ENCODE results near the gene KIF14. TPM values are rescaled to one million over a fixed set of nuclear protein-coding genes. Genes with fewer than 3 reads are reported as not detected.

The KIF14 gene
- total and polyA plus RNA-seq, 2 experiments from 2014 or later: 0.54 to 2.2 TPM

DNA sequence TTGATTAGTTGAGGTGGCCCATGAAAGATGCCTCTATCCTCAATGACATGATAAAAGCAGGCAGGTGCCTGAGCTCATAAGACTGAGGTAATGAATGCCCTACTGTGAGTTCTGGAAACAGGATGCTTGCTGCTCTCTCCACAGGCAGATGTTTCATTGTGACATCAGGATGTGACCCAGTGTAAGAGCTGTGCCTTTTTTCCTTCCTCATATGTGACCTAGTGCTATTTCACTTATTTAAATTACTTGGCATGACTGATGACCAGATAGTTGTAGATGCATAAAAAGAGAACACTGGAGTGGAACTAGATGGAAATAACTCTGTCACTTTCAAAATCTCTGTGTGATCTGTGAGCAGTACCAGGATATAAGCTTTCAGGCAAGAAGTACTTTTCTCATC lies 31.9 kb downstream of the KIF14 start:
- Histone ChIP-seq H3K4me1 (ENCODE audit: insufficient read depth) (no peaks in the 10 kb centered on the region), H4K20me1 (ENCODE audit: insufficient read depth, poor library complexity, severe bottlenecking) (no peaks in the 10 kb centered on the region), H3K27ac (no peak overlapping the region), H3K36me3 (replicated peaks; ENCODE audit: insufficient read depth, low read depth) (no peaks in the 10 kb centered on the region), H3K9me2 (replicated peaks; ENCODE audit: insufficient read depth) (no peaks in the 10 kb centered on the region), H3K4me3 (no peak overlapping the region), H3K9me3 (ENCODE audit: low read depth) (no peaks in the 10 kb centered on the region), H3K79me2 (no peaks in the 10 kb centered on the region), H3K27me3 (no peaks in the 10 kb centered on the region), H2AFZ (no peak overlapping the region), H3K4me2 (no peak overlapping the region)
- no peak for TF ChIP-seq EZH2 (IDR thresholded peaks at IDR 0.05; ENCODE audit: borderline replicate concordance)
- no peak for TF ChIP-seq EZH2phosphoT487 (IDR thresholded peaks at IDR 0.05; ENCODE audit: low read depth, severe bottlenecking, unreplicated experiment)
- TF ChIP-seq, protein P1, sequence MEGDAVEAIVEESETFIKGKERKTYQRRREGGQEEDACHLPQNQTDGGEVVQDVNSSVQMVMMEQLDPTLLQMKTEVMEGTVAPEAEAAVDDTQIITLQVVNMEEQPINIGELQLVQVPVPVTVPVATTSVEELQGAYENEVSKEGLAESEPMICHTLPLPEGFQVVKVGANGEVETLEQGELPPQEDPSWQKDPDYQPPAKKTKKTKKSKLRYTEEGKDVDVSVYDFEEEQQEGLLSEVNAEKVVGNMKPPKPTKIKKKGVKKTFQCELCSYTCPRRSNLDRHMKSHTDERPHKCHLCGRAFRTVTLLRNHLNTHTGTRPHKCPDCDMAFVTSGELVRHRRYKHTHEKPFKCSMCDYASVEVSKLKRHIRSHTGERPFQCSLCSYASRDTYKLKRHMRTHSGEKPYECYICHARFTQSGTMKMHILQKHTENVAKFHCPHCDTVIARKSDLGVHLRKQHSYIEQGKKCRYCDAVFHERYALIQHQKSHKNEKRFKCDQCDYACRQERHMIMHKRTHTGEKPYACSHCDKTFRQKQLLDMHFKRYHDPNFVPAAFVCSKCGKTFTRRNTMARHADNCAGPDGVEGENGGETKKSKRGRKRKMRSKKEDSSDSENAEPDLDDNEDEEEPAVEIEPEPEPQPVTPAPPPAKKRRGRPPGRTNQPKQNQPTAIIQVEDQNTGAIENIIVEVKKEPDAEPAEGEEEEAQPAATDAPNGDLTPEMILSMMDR (IDR thresholded peaks at IDR 0.05; ENCODE audit: poor library complexity): no peak
- no peak for DNase-seq (ENCODE audit: low spot score)

DNA sequence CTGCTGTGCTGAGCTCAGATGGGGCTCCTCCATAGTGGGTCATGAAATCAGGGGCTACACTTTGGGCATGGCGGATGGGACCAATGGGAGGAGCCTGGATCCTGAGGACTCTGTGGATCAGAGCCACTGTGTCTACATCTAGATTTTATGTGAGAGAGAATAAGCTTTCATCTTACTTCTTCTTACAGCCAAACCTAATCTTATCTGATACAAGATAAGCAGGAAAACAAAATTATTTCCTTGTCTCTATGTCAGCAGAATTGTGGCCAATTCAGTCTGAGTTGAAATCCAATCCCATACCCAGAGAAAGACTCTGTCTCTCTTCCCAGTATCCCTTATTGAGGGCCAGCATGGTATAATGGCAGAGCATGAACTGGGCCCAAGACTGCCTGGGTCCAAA lies 56.2 kb downstream of the KIF14 start:
- DNase-seq (ENCODE audit: low spot score): no peak
- Histone ChIP-seq H3K9me2 (replicated peaks; ENCODE audit: insufficient read depth) (no peaks in the 10 kb centered on the region), H3K4me2 (no peak overlapping the region), H3K27ac (no peak overlapping the region), H4K20me1 (ENCODE audit: insufficient read depth, poor library complexity, severe bottlenecking) (no peaks in the 10 kb centered on the region), H2AFZ (no peak overlapping the region), H3K79me2 (no peaks in the 10 kb centered on the region), H3K4me1 (ENCODE audit: insufficient read depth) (no peaks in the 10 kb centered on the region), H3K36me3 (replicated peaks; ENCODE audit: insufficient read depth, low read depth) (no peaks in the 10 kb centered on the region), H3K27me3 (no peaks in the 10 kb centered on the region), H3K4me3 (no peak overlapping the region), H3K9me3 (ENCODE audit: low read depth) (no peaks in the 10 kb centered on the region)
- no peak for TF ChIP-seq EZH2 (IDR thresholded peaks at IDR 0.05; ENCODE audit: borderline replicate concordance)
- no peak for TF ChIP-seq EZH2phosphoT487 (IDR thresholded peaks at IDR 0.05; ENCODE audit: low read depth, severe bottlenecking, unreplicated experiment)
- WGBS (ENCODE audit: low lambda C conversion rate, missing lambda C conversion rate): 92% methylated on average over 1 of the region's 1 CpG

DNA sequence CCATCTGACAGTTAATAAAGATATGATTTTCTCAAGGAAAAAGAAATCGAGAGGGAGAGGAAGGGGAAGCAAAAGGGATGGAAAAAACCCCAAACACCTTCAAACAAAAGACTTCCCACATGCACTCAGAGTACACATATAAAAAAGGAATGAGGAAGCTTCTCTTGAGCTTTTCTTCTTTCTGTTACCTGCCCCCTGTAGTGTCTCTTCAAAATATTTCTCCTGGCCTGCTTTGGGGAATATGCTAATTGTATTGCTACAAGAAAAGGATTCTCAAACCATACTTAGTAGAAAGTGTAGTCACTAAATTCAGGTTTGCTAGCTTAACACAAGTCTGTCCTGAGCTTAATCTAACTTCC lies 58.7 kb downstream of the KIF14 start:
- Histone ChIP-seq H3K4me1 (ENCODE audit: insufficient read depth) (no peaks in the 10 kb centered on the region), H3K79me2 (no peaks in the 10 kb centered on the region), H3K9me2 (replicated peaks; ENCODE audit: insufficient read depth) (no peaks in the 10 kb centered on the region), H3K27me3 (no peaks in the 10 kb centered on the region), H2AFZ (no peak overlapping the region), H4K20me1 (ENCODE audit: insufficient read depth, poor library complexity, severe bottlenecking) (no peaks in the 10 kb centered on the region), H3K27ac (no peak overlapping the region), H3K4me2 (no peak overlapping the region), H3K4me3 (no peak overlapping the region), H3K9me3 (ENCODE audit: low read depth) (no peaks in the 10 kb centered on the region), H3K36me3 (replicated peaks; ENCODE audit: insufficient read depth, low read depth) (no peaks in the 10 kb centered on the region)
- TF ChIP-seq, protein P1 (IDR thresholded peaks at IDR 0.05; ENCODE audit: poor library complexity): no peak
- no peak for TF ChIP-seq EZH2 (IDR thresholded peaks at IDR 0.05; ENCODE audit: borderline replicate concordance)
- no peak for TF ChIP-seq EZH2phosphoT487 (IDR thresholded peaks at IDR 0.05; ENCODE audit: low read depth, severe bottlenecking, unreplicated experiment)
- 65% methylated on average over 1 of the region's 1 CpG for WGBS (ENCODE audit: low lambda C conversion rate, missing lambda C conversion rate)
- no peak for DNase-seq (ENCODE audit: low spot score)

DNA sequence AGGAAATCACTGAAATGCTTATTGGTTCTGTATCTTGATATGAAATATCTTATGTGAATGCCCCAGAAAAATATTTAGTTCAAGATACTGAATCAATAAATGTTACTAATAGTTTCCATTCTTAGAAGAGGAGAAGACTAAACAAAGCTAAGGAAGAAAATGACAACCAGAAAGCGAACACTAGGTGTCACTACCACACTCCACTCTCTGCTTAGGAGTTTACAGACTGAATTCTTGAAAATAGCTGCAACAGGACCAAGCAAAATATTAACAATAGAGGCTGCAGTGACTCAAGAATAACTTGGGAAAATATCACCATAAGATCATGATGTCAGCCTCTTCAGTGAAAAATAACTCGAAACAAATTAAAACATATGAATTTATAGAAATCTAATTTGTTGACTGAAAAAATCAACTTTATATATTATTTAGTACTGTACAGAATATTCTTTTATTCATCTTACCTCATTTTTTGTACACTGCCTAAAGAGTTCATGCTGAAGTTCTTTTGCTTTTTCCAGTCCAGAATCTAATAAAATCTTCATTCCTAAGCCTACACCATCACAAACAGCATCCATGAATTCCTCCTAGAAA lies 61.6 kb downstream of the KIF14 start:
- peak; percentile 70 for DNase-seq (ENCODE audit: low spot score)
- no peaks in the 10 kb centered on the region for H3K9me2 ChIP-seq (replicated peaks; ENCODE audit: insufficient read depth)
- H3K4me3 ChIP-seq: no peak overlapping the region
- H3K27ac ChIP-seq: no peak overlapping the region
- H3K4me1 ChIP-seq (ENCODE audit: insufficient read depth): no peaks in the 10 kb centered on the region
- H3K9me3 ChIP-seq (ENCODE audit: low read depth): no peaks in the 10 kb centered on the region
- no peak overlapping the region for H3K4me2 ChIP-seq
- H3K27me3 ChIP-seq: no peaks in the 10 kb centered on the region
- H3K79me2 ChIP-seq: no peaks in the 10 kb centered on the region
- 63% methylated on average over 2 of the region's 2 CpGs for WGBS (ENCODE audit: low lambda C conversion rate, missing lambda C conversion rate)
- no peaks in the 10 kb centered on the region for H3K36me3 ChIP-seq (replicated peaks; ENCODE audit: insufficient read depth, low read depth)
- no peak overlapping the region for H2AFZ ChIP-seq
- TF ChIP-seq, protein P1 (IDR thresholded peaks at IDR 0.05; ENCODE audit: poor library complexity): peak; percentile 71
- no peak for TF ChIP-seq EZH2 (IDR thresholded peaks at IDR 0.05; ENCODE audit: borderline replicate concordance)
- TF ChIP-seq EZH2phosphoT487 (IDR thresholded peaks at IDR 0.05; ENCODE audit: low read depth, severe bottlenecking, unreplicated experiment): no peak
- H4K20me1 ChIP-seq (ENCODE audit: insufficient read depth, poor library complexity, severe bottlenecking): no peaks in the 10 kb centered on the region

Measured in hepatocyte (in vitro differentiated cells).